Measurements from ENCODE around the gene MAGI1.

MAGI1 gene

GRCh38 chr3:65508750-65509422 is 529.8 kb downstream of the MAGI1 start:
- H3K36me3 ChIP-seq, result no peaks in the 10 kb centered on the region
- no peaks in the 10 kb centered on the region for H3K27me3 ChIP-seq
- no peak overlapping the region for H3K4me3 ChIP-seq (ENCODE audit: low read depth in 1 of 2, low read length in 1 of 2)
- H3K27ac ChIP-seq, result no peak overlapping the region
- no peaks in the 10 kb centered on the region for H3K9me3 ChIP-seq
- TF ChIP-seq CTCF (IDR thresholded peaks at IDR 0.05), result no peak
- H3K4me1 ChIP-seq (ENCODE audit: control insufficient read depth in 1 of 2, insufficient read depth in 1 of 2, low read depth in 1 of 2, low read length in 1 of 2), result no peaks in the 10 kb centered on the region

- no peaks in the 10 kb centered on the region for H3K36me3 ChIP-seq
- no peak overlapping the region for H3K4me3 ChIP-seq (ENCODE audit: low read depth in 1 of 2, low read length in 1 of 2)
- no peaks in the 10 kb centered on the region for H3K9me3 ChIP-seq
- TF ChIP-seq CTCF (IDR thresholded peaks at IDR 0.05), result no peak
- H3K27me3 ChIP-seq, result no peaks in the 10 kb centered on the region
- H3K27ac ChIP-seq, result no peak overlapping the region
- no peaks in the 10 kb centered on the region for H3K4me1 ChIP-seq (ENCODE audit: control insufficient read depth in 1 of 2, insufficient read depth in 1 of 2, low read depth in 1 of 2, low read length in 1 of 2)
Measured at GRCh38 chr3:65507437-65507836, 531.3 kb downstream of the MAGI1 start.

GRCh38 chr3:65503776-65504175 is 534.9 kb downstream of the MAGI1 start:
- no peaks in the 10 kb centered on the region for H3K4me1 ChIP-seq (ENCODE audit: control insufficient read depth in 1 of 2, insufficient read depth in 1 of 2, low read depth in 1 of 2, low read length in 1 of 2)
- no peaks in the 10 kb centered on the region for H3K36me3 ChIP-seq
- H3K27ac ChIP-seq, result no peak overlapping the region
- H3K9me3 ChIP-seq, result no peaks in the 10 kb centered on the region
- no peaks in the 10 kb centered on the region for H3K27me3 ChIP-seq
- no peak for TF ChIP-seq CTCF (IDR thresholded peaks at IDR 0.05)
- H3K4me3 ChIP-seq (ENCODE audit: low read depth in 1 of 2, low read length in 1 of 2), result no peak overlapping the region

- TF ChIP-seq CTCF (IDR thresholded peaks at IDR 0.05), result no peak
- no peaks in the 10 kb centered on the region for H3K27me3 ChIP-seq
- no peak overlapping the region for H3K4me3 ChIP-seq (ENCODE audit: low read depth in 1 of 2, low read length in 1 of 2)
- H3K36me3 ChIP-seq, result no peaks in the 10 kb centered on the region
- H3K27ac ChIP-seq, result no peak overlapping the region
- no peaks in the 10 kb centered on the region for H3K9me3 ChIP-seq
- H3K4me1 ChIP-seq (ENCODE audit: control insufficient read depth in 1 of 2, insufficient read depth in 1 of 2, low read depth in 1 of 2, low read length in 1 of 2), result no peaks in the 10 kb centered on the region
Measured at GRCh38 chr3:65502526-65502925, 536.2 kb downstream of the MAGI1 start.

- H3K27ac ChIP-seq, result no peak overlapping the region
- TF ChIP-seq CTCF (IDR thresholded peaks at IDR 0.05), result no peak
Measured at GRCh38 chr3:65500398-65501306, 538.1 kb downstream of the MAGI1 start.

More at GRCh38 chr3:65500398-65501306, 538.1 kb downstream of the MAGI1 start:
- Histone ChIP-seq H3K9me3 (no peaks in the 10 kb centered on the region), H3K4me3 (ENCODE audit: low read depth in 1 of 2, low read length in 1 of 2) (no peak overlapping the region), H3K27me3 (no peaks in the 10 kb centered on the region), H3K36me3 (no peaks in the 10 kb centered on the region), H3K4me1 (ENCODE audit: control insufficient read depth in 1 of 2, insufficient read depth in 1 of 2, low read depth in 1 of 2, low read length in 1 of 2) (no peaks in the 10 kb centered on the region)

Data from neutrophil (primary cell).